ENCODE results near the gene RCAN3.

DNA sequence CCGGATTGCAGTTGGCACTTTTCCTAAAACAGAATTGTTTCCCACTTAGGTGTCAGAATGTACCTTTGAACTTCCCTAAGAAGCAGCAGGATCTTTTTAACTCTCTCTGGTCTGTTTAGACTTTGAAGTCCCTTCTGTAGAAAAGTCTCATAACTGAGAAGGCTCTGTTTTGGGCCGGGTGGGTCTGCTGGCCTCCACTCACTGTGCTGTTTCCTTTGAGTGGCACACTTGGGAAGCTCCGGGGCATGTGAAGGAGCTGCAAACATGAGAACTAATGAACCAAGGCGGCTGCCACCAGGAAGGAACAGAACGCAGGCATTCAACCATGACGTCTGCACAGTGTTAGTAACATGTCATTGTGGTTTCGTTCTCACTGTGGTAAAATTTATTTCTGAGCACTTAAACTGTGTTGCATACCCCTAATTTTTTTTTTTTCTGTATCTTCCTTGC is 33.8 kb downstream of the RCAN3 start:
- TF ChIP-seq, protein P1, sequence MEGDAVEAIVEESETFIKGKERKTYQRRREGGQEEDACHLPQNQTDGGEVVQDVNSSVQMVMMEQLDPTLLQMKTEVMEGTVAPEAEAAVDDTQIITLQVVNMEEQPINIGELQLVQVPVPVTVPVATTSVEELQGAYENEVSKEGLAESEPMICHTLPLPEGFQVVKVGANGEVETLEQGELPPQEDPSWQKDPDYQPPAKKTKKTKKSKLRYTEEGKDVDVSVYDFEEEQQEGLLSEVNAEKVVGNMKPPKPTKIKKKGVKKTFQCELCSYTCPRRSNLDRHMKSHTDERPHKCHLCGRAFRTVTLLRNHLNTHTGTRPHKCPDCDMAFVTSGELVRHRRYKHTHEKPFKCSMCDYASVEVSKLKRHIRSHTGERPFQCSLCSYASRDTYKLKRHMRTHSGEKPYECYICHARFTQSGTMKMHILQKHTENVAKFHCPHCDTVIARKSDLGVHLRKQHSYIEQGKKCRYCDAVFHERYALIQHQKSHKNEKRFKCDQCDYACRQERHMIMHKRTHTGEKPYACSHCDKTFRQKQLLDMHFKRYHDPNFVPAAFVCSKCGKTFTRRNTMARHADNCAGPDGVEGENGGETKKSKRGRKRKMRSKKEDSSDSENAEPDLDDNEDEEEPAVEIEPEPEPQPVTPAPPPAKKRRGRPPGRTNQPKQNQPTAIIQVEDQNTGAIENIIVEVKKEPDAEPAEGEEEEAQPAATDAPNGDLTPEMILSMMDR (IDR thresholded peaks at IDR 0.05; ENCODE audit: poor library complexity), result no peak
- TF ChIP-seq EZH2 (IDR thresholded peaks at IDR 0.05; ENCODE audit: borderline replicate concordance), result no peak
